ENCODE results near the gene DOCK2.
"Not testable (repeated sequence)": the region's sequence is repeated elsewhere in the genome, so short reads cannot be mapped to it uniquely, and the experiment has no call there.

The DOCK2 gene

DNA sequence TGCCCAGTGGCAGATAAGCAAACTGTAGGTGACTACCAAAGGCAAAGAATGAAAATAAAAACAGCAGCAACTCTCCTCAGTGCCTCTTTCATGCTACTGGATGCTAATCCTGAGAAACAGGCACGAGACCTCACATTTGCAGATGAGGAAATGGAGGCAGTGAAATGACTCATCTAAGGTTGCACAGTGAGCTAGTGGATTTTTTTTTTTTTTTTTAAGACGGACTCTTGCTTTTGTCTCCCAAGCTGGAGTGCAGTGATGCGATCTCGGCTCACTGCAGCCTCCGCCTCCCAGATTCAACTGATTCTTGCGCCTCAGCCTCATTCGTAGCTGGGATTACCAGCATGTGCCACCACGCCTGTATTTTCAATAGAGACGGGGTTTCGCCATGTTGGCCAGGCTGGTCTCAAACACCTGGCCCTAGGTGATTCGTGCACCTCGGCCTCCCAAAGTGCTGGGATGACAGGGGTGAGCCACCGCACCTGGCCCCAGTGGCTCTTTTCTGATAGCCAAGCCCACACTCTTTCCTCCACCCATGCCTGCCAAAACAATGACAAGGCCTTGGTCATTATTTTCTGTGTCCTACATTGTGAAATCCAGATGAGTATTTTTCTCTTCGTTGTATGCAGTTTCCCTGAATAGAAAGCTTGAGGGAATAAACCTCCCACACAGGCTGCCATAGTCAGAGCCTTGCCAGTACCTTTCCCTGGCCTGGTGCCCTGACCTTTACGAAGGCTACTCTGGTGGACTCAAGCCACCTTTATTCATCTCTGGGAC lies 19.2 kb downstream of the DOCK2 start:
- Histone ChIP-seq H3K27ac (ENCODE audit: low read depth, low read length) (no peak overlapping the region), H3K9ac (ENCODE audit: low read length) (no peak overlapping the region), H3K36me3 (ENCODE audit: control insufficient read depth, insufficient read depth, low read length) (no peaks in the 10 kb centered on the region), H3K27me3 (ENCODE audit: control insufficient read depth, insufficient read depth, low read length) (no peaks in the 10 kb centered on the region), H3K4me1 (ENCODE audit: control insufficient read depth, insufficient read depth, low read length) (peaks cover 3% of the 10 kb centered on the region; the same call in 1 of the 2 replicates), H3K4me3 (ENCODE audit: low read depth, low read length) (no peak overlapping the region), H3K9me3 (ENCODE audit: control insufficient read depth, insufficient read depth, low read depth, low read length) (no peaks in the 10 kb centered on the region)

- no peaks in the 10 kb centered on the region for H3K4me1 ChIP-seq (ENCODE audit: control insufficient read depth, insufficient read depth, low read length)
- H3K9me3 ChIP-seq (ENCODE audit: control insufficient read depth, insufficient read depth, low read depth, low read length) = no peaks in the 10 kb centered on the region; the same call in 1 of the 2 replicates
- H3K36me3 ChIP-seq (ENCODE audit: control insufficient read depth, insufficient read depth, low read length) = no peaks in the 10 kb centered on the region
- no peak overlapping the region for H3K27ac ChIP-seq (ENCODE audit: low read depth, low read length)
- no peak overlapping the region for H3K4me3 ChIP-seq (ENCODE audit: low read depth, low read length)
- no peaks in the 10 kb centered on the region for H3K27me3 ChIP-seq (ENCODE audit: control insufficient read depth, insufficient read depth, low read length)
- no peak overlapping the region for H3K9ac ChIP-seq (ENCODE audit: low read length)
Measured at GRCh38 chr5:169657127-169657526, 20.1 kb downstream of the DOCK2 start.

DNA sequence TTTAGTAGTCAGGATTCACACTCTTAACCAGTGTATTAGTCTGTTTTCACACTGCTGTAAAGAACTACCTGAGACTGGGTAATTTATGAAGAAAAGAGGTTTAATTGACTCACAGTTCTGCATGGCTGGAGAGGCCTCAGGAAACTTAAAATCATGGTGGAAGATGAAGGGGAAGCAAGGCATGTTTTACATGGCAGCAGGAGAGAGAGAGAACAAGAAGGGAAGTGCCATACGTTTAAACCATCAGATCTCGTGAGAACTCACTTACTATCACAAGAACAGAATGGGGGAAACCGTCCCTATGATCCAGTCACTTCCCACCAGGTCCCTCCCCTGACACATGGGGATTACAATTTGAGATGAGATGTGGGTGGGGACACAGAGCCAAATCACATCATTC lies 25.4 kb downstream of the DOCK2 start:
- not testable (repeated sequence) for H3K4me3 ChIP-seq (ENCODE audit: low read depth, low read length); H3K27me3 ChIP-seq (ENCODE audit: control insufficient read depth, insufficient read depth, low read length); H3K27ac ChIP-seq (ENCODE audit: low read depth, low read length); H3K36me3 ChIP-seq (ENCODE audit: control insufficient read depth, insufficient read depth, low read length); H3K9me3 ChIP-seq (ENCODE audit: control insufficient read depth, insufficient read depth, low read depth, low read length); H3K9ac ChIP-seq (ENCODE audit: low read length); H3K4me1 ChIP-seq (ENCODE audit: control insufficient read depth, insufficient read depth, low read length)

GRCh38 chr5:169663537-169663936 lies 26.5 kb downstream of the DOCK2 start:
- Histone ChIP-seq H3K9ac (ENCODE audit: low read length) (no peak overlapping the region), H3K9me3 (ENCODE audit: control insufficient read depth, insufficient read depth, low read depth, low read length) (no peaks in the 10 kb centered on the region; the same call in 1 of the 2 replicates), H3K27me3 (ENCODE audit: control insufficient read depth, insufficient read depth, low read length) (no peaks in the 10 kb centered on the region), H3K36me3 (ENCODE audit: control insufficient read depth, insufficient read depth, low read length) (no peaks in the 10 kb centered on the region), H3K4me1 (ENCODE audit: control insufficient read depth, insufficient read depth, low read length) (no peaks in the 10 kb centered on the region), H3K4me3 (ENCODE audit: low read depth, low read length) (no peak overlapping the region), H3K27ac (ENCODE audit: low read depth, low read length) (no peak overlapping the region)

GRCh38 chr5:169666365-169666764 lies 29.3 kb downstream of the DOCK2 start:
- no peak overlapping the region for H3K9ac ChIP-seq (ENCODE audit: low read length)
- H3K27ac ChIP-seq (ENCODE audit: low read depth, low read length) = no peak overlapping the region
- H3K4me3 ChIP-seq (ENCODE audit: low read depth, low read length) = no peak overlapping the region
- no peaks in the 10 kb centered on the region for H3K36me3 ChIP-seq (ENCODE audit: control insufficient read depth, insufficient read depth, low read length)
- H3K27me3 ChIP-seq (ENCODE audit: control insufficient read depth, insufficient read depth, low read length) = no peaks in the 10 kb centered on the region
- no peaks in the 10 kb centered on the region; the same call in 1 of the 2 replicates for H3K9me3 ChIP-seq (ENCODE audit: control insufficient read depth, insufficient read depth, low read depth, low read length)
- no peaks in the 10 kb centered on the region; the same call in 1 of the 2 replicates for H3K4me1 ChIP-seq (ENCODE audit: control insufficient read depth, insufficient read depth, low read length)

DNA sequence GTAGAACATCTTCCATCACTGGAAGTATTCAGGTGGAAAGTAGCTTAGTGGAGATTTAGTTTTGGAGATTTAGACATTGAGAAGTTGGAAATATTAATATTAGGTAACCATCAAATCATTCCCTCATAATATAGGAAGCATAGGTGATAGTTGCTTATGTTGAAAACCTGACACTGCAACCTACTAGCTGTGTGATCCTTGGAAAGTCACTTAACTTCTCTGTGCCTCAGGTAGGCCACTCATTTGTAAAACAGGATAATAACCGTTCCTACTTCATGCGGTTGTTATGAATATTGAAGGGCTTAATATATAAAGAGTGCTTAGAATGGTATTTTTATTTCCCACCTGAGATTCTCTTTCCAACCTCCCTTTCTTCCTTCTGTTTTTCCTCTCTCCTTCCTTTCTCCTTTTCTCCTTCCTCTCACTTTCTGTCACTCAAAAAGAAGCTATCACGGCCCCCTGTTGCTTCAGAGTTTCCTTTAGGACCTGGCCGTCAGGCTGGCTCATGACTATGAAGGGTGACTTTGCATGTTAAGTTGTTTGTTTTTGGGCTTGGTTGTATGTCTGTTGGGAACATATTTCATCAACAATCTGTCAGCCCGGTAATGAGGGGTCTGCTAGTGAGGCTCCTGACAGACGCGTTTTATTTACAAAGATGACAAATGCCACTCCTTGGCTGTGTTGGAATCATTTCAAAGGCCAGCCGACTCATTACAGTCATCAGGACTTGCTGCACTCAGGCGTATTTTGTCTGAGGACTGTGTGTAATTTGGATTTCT lies 31.0 kb downstream of the DOCK2 start:
- no peak overlapping the region for H3K27ac ChIP-seq (ENCODE audit: low read depth, low read length)
- H3K27me3 ChIP-seq (ENCODE audit: control insufficient read depth, insufficient read depth, low read length) = no peaks in the 10 kb centered on the region
- H3K9ac ChIP-seq (ENCODE audit: low read length) = no peak overlapping the region
- H3K36me3 ChIP-seq (ENCODE audit: control insufficient read depth, insufficient read depth, low read length) = no peaks in the 10 kb centered on the region
- H3K4me1 ChIP-seq (ENCODE audit: control insufficient read depth, insufficient read depth, low read length) = no peaks in the 10 kb centered on the region; the same call in 1 of the 2 replicates
- H3K9me3 ChIP-seq (ENCODE audit: control insufficient read depth, insufficient read depth, low read depth, low read length) = no peaks in the 10 kb centered on the region; the same call in 1 of the 2 replicates
- H3K4me3 ChIP-seq (ENCODE audit: low read depth, low read length) = no peak overlapping the region

DNA sequence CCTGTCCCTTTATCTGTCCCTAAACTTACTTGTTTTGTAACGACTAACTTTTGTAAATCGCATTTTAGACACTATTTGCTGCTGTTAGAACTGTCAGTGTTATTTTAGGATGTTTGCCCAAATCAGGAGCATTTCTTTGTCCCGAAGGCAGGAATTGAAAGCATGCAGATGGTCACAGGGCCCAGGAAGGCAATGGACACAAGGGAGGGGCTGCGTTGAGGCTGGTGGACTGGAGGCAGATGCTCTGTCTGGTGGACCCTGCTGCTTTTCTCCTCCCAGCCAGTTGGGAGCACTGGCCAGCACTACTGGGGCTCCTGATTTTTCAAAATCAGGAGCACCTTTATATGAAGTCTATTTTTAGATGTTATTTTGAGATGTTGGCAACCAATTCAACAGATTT lies 31.7 kb downstream of the DOCK2 start:
- no peak overlapping the region for H3K27ac ChIP-seq (ENCODE audit: low read depth, low read length)
- H3K4me3 ChIP-seq (ENCODE audit: low read depth, low read length) = no peak overlapping the region
- H3K9ac ChIP-seq (ENCODE audit: low read length) = no peak overlapping the region
- no peaks in the 10 kb centered on the region for H3K27me3 ChIP-seq (ENCODE audit: control insufficient read depth, insufficient read depth, low read length)
- no peaks in the 10 kb centered on the region for H3K36me3 ChIP-seq (ENCODE audit: control insufficient read depth, insufficient read depth, low read length)
- no peaks in the 10 kb centered on the region; the same call in 1 of the 2 replicates for H3K9me3 ChIP-seq (ENCODE audit: control insufficient read depth, insufficient read depth, low read depth, low read length)
- no peaks in the 10 kb centered on the region; the same call in 1 of the 2 replicates for H3K4me1 ChIP-seq (ENCODE audit: control insufficient read depth, insufficient read depth, low read length)

GRCh38 chr5:169670769-169671525 lies 33.9 kb downstream of the DOCK2 start:
- H3K4me1 ChIP-seq (ENCODE audit: control insufficient read depth, insufficient read depth, low read length) = no peaks in the 10 kb centered on the region; the same call in 1 of the 2 replicates
- H3K27me3 ChIP-seq (ENCODE audit: control insufficient read depth, insufficient read depth, low read length) = no peaks in the 10 kb centered on the region
- H3K9me3 ChIP-seq (ENCODE audit: control insufficient read depth, insufficient read depth, low read depth, low read length) = no peaks in the 10 kb centered on the region
- H3K9ac ChIP-seq (ENCODE audit: low read length) = no peak overlapping the region
- no peaks in the 10 kb centered on the region for H3K36me3 ChIP-seq (ENCODE audit: control insufficient read depth, insufficient read depth, low read length)
- H3K4me3 ChIP-seq (ENCODE audit: low read depth, low read length) = no peak overlapping the region
- no peak overlapping the region for H3K27ac ChIP-seq (ENCODE audit: low read depth, low read length)

DNA sequence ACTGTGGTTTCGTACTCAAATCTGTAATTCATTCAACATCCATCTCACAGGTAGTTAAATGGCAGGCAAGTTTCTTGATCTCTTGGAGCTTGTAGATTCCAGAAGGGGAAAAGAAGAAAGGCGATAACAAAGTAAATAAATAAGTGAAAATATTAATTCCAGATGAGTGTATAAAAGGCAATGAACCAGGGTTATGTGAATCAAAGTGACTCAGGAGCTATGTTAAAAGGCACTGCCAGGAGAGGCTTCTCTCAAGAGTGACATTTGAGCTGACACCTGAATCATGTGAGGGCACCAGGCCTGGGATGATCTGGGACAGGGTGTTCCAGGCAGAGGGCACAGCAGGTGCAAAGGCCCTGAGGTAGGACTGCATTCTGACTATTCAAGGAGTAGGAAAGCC lies 45.0 kb downstream of the DOCK2 start:
- H3K4me3 ChIP-seq (ENCODE audit: low read depth, low read length) = no peak overlapping the region
- no peak overlapping the region for H3K27ac ChIP-seq (ENCODE audit: low read depth, low read length)
- H3K9ac ChIP-seq (ENCODE audit: low read length) = no peak overlapping the region
- no peaks in the 10 kb centered on the region for H3K4me1 ChIP-seq (ENCODE audit: control insufficient read depth, insufficient read depth, low read length)
- H3K36me3 ChIP-seq (ENCODE audit: control insufficient read depth, insufficient read depth, low read length) = no peaks in the 10 kb centered on the region
- no peaks in the 10 kb centered on the region for H3K9me3 ChIP-seq (ENCODE audit: control insufficient read depth, insufficient read depth, low read depth, low read length)
- no peaks in the 10 kb centered on the region for H3K27me3 ChIP-seq (ENCODE audit: control insufficient read depth, insufficient read depth, low read length)

GRCh38 chr5:169686137-169686536 lies 49.1 kb downstream of the DOCK2 start:
- Histone ChIP-seq H3K36me3 (ENCODE audit: control insufficient read depth, insufficient read depth, low read length) (no peaks in the 10 kb centered on the region), H3K27ac (ENCODE audit: low read depth, low read length) (no peak overlapping the region)

More at GRCh38 chr5:169686137-169686536, 49.1 kb downstream of the DOCK2 start:
- H3K9me3 ChIP-seq (ENCODE audit: control insufficient read depth, insufficient read depth, low read depth, low read length) = no peaks in the 10 kb centered on the region
- no peak overlapping the region for H3K4me3 ChIP-seq (ENCODE audit: low read depth, low read length)
- no peaks in the 10 kb centered on the region for H3K4me1 ChIP-seq (ENCODE audit: control insufficient read depth, insufficient read depth, low read length)
- H3K27me3 ChIP-seq (ENCODE audit: control insufficient read depth, insufficient read depth, low read length) = no peaks in the 10 kb centered on the region
- no peak overlapping the region for H3K9ac ChIP-seq (ENCODE audit: low read length)

All from HUES6 (cell line).